Left renal cortex interstitium (tissue), 4 donors: ENCODE results near the gene PAF1. TPM values are rescaled to one million over a fixed set of nuclear protein-coding genes. Genes with fewer than 3 reads are reported as not detected.
"Not testable (repeated sequence)": the region's sequence is repeated elsewhere in the genome, so short reads cannot be mapped to it uniquely, and the experiment has no call there.

ENCODE experiments used
- DNase-seq, 4 donors: peaks; one replicate each; pipeline ENCODE4 v3.0.0-alpha.2; 2013; ENCODE audit warnings: low read depth in 4 of 4, low spot score in 2 of 4, missing footprints in 1 of 4
- polyA plus RNA-seq, 4 donors: library from polyadenylated mRNA; unstranded; fragments of 120-200 nt; gene quantifications; one replicate each; pipeline ENCODE4 v1.2.1, GENCODE V29; 2013; ENCODE audit not compliant: insufficient read length in 4 of 4

Gene PAF1
- polyA plus RNA-seq, 4 donors: 65.6 to 74.3 (median 68.5) TPM

DNA sequence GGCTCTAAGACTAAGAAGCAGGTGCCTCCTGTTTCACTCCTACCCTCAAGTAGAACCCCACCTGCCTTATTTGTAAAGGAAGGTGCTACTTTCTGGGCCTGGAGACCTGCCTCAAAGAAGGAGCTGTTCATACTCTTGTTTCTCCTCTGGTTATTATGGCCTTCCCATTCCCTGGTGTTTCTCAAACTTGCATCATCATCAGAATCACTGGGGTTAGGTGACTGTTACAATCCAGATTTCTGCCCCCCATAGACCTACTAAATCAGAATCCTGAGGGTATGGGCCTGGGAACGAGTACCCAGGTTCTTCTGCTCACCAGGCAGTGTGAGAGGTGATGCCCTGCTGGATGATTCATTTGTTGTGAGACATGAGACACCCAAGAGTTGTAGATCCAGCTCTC lies 30.3 kb downstream of the PAF1 start:
- DNase-seq: no peak

DNA sequence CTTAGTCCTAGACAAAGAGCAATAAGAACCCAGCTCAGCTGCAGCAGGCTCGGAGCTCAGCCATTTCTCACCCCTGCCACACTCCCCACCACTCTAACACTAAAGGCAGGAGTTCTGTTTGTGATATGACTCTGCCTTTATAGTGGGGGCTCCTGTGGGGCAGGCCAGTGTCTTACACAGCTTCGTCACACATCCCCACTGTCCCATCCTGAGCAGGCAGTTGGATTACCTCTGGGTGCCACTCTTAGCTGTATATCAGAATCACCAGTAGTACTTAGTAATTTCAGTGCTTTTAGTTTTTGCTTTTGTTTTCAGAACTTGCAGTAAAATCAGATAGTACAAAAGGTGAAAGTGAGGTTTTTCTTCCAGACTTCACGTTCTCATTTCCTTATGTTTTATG lies 31.9 kb downstream of the PAF1 start:
- DNase-seq: no peak

DNA sequence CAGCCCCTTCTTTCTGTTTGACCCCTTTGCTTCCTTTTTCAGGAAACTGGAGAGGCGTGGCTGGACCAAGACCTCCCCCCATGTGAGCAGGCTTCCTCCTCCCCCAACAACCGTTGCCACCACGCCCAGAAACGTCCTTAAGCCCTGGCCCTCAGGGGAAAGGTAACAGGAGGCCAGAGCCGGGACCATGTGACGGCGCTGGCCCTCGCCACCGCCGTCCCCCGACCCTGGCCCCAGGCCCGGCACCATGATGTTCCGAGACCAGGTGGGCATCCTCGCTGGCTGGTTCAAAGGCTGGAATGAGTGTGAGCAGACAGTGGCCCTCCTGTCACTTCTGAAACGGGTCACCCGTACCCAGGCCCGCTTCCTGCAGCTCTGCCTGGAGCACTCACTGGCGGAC lies 34.3 kb downstream of the PAF1 start:
- no peak for DNase-seq

DNA sequence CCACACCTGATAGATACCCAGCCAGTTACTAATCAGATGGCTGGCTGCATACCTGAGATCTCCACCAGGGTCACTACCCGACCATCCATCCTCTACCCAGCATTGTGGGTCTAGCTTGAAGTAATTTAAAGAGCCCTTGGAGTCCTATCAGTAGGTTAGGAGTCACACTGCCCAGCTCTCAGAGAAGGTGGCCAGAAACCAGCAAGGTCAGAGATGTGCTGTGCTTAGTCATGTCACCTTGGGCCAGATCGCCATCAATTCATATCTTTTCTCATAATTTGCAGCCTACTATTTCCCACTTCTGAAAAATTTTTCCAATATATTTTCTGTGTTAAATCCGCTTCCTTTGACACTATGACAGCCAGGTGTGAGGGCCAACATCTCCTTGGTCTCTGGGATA lies 34.8 kb downstream of the PAF1 start:
- no peak for DNase-seq

DNA sequence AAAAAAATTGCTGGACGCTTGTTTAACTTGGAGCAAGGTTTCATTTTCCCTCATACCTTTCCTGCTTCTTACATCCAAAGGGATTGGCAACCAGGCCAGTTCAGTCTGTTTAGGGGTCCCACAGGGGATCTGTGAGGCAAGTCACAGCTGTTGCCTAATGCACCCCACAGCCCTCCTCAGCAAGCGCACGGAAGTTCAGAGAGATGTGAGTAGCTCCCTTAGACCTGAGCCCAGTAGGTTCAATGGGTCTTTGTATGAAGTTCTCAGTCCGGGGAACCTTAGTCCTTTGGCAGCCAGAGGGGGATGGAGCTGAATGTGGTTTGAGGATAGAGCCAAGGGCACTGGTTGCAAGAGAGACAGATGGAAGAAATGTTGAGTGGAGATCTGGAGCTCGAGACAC lies 35.7 kb downstream of the PAF1 start:
- DNase-seq: no peak

DNA sequence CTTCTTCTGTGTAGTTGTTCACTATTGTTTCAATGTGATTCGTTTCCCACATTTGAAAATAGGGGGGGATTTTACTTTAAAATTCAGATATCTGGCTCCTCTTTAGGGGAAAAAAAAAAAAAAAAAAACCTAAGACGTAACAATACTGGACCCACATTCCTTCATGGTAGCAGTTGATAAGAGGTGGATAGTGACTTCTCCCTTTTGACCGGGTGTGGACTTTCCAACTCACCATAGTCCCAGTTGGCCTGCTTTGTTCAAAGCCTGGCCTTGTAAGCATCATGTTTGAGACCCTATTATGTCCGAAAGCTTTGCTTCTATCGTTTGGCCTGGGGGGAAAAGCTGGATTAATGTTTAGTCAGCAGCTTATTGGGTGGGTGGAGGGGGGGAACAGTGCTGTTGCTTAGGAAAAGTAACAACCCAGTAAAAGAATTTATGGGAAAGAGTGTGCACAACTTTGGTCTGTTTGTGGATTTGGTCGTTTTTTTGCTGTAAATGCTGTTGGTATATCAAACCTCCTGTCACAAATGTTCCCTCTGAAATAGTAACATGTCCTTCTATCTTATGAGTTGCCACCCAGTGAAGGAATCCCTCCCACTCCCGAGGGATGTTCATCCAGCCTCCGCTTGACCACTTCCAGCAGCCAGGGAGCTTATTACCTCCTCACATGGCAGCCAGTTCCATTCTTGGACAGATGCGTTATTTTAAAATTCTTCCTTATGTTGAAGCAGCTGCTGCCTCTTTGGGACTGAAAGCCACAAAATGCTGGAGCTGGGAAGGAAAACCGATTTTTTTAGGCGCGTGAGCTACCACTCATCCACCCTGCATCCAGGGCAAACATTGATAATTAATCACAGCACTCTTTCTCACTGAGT lies 38.3 kb downstream of the PAF1 start:
- no peak for DNase-seq

DNA sequence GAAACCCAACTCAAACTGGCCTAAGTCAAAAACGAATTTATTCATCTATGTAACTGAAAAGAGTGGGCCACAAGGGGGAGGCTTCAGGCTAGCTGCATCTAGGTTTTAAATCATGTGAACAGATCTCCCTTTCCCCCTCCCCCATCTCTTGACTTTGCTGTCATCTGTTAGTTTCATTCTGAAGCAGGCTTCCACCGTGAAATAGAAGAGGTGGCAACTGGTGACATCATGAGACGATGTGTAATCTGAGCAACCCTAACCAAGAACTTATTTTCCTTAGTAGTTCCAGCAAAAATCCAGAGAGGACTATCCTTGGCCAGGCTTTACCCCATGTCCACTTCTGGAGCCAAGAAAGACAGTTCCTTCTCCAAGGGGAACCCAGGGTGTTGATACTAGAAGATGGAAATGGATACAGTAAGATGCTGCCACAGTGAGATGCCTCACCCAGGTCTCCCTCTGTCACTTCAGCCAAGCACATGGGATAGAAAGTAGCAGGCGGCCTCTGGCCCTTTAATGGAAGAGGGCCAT lies 39.3 kb downstream of the PAF1 start:
- DNase-seq: no peak

DNA sequence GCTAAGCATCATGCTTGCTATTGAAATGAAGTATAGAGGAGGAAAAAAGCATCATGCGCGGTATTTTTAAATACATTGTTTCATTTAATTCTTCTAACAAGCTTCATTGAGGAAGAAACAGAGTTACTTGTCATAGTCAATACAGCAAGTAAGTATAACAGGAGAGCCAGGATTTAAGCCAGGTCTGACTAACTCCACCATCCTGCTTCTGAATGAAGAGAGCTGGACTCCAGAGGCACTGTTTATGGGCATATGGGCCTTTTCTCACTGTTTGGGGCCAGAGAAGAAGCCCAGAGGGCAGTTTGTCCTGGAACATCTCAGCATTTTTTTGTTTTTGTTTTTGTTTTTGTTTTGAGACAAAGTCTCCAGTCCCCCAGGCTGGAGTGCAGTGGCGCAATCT lies 40.8 kb downstream of the PAF1 start:
- DNase-seq: no peak

DNA sequence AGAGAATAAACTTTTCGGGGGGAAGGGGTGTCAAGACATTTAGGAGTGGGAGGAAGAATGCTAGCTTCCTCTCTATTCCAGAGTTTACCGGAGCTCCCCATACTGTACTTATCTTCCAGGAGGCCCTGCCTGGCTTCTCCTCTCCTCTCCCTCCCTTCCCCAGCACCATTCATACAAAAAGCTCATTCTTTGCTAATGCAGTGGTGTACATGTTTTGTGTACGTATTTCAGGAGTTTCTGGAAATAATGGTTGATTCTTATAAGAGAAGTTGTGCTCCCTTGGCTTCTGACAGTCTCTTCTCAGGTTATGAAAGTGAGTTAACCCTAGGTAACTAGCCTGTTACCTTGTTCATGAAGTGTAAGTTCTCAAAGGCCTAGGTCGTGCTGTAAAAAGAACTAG lies 41.6 kb downstream of the PAF1 start:
- DNase-seq: no peak

DNA sequence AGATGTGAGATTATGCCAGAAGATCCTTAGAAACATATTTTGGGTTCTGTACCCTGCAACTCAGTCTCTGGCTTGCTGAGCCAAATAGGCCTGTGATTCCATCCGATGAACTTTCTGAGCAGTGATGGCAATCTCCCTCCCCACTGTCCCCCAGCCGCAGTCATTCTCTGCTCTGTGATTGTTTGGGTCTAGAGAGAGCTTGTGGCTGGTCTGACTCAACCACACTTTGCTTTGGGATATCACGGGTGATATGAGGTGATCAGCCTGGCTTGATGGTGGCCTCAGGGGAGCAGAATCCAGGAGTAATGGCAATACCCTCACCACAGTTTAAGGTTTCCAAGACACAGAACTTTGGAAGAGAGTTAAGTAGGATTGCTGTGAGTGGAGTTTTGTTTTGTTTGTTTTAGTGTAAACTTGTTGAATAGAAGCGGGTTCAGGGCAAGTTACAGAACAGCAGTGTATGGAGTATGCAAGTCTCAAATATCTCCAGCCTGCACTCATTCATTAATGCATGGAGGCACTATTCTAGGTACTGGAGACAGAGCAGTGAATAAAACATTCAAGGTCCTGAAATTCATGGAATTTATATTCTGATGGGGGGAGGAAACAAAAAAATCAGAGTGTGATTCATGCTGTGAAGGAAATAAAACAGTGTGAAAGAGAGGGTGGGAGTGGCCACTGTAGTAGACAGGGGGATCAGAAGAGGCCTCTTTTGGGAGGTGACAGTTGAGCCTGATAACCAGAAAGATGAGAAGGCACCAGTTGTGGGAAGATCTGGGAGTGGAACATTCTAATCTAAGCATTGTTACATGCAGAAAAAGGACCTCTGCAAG lies 43.4 kb downstream of the PAF1 start:
- no peak for DNase-seq

DNA sequence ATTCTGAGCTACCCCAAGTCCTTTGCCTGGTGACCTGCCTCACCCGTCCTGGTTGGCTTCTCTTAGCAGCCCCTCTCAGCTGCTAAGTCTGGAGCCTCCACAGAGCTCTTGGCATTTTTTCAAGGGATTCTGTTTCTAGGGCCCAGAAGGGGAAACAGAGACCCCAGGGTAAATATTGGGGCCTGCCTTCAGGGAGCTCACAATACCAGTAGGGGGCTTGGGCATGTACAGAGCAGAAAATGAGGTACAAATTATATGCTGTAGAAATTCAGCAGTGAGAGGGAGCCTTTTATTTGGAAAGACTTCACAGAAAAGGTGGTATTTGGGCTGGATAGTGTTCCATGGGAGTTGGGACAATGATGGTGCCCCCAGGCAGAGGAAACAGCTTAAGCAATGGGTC lies 45.0 kb downstream of the PAF1 start:
- no peak for DNase-seq

DNA sequence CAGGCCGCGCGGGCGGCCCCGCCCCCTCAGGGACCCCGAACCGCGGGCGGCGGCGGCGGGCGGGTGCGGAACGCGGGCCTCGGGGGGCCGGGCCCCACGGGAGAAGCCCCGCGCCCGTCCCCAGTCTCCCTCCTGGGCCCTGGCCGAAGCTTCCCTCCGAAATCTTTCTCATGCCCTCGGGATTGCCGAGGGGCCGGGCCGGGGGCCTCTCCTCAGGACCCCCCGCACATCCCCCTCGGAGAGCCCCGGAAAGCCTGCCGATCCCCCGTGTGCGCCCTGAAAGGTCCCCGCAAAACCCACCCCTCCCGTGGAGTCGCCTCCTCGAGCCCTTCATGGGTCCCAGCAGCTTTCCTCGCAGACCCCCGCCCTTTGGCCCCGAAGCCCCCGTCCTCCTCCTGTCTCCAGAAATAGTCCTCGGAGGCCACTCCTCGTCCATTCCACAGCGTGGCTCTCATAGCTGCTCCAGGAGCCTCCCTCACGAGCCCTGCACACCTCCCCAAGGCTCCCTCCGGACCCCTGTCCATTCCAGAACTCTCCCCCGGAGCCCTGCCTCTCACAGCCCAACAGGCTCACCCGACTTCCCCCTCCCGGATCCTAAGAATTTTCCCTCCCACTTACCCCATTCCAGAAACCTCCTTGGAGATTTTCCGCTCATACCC lies 48.1 kb downstream of the PAF1 start:
- no peak for DNase-seq

DNA sequence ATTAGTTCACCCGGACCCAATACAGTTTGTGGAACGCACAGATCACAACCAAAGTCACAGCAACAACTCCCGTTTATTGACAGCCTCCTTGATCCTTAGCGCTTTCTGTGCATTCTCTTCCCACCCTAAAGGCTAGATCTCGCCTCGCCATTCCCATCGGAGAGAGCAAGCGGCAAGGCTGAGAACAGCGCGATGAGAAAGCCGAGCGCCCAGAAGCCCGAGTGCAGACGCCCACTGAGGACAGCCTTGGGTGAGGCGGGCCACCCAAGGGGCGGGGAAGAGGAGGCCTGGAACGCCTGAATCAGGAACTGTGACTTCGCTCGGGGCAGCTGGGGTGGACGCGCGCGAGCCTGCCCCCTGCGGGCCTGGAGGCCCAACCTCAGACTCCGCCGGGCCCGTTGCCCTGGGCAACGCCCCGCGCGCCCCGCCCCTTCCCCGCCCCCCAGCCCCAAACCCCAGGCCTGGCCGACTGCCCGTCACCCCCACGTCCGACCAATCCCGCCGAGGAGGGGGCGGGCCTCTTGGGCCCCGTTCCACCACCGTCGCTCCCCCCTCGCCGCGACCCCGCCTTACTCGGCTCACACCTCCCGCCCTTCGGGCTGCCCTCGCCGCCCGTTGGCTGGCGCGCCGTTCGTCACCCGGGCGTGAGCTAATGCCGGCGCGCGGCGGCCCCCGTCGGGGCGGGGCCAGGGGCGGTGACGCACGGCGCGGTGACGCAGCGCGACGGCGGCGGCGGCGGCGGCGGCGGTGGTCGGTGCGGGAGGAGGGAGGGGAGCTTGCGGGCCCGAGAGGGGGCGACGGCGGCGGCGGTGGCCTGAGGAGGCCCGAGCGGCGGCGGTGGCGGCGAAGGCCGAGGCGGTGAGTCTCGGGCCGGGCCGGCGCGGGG lies 48.9 kb downstream of the PAF1 start, which contains the start of gene SAMD4B:
Gene SAMD4B, plus strand, starts transcription at position 703 of the 886 bp plus-strand sequence. CDS start 14,473 bp downstream, outside the sequence.
- DNase-seq: peak; percentile 89 to 95 (median 95)

DNA sequence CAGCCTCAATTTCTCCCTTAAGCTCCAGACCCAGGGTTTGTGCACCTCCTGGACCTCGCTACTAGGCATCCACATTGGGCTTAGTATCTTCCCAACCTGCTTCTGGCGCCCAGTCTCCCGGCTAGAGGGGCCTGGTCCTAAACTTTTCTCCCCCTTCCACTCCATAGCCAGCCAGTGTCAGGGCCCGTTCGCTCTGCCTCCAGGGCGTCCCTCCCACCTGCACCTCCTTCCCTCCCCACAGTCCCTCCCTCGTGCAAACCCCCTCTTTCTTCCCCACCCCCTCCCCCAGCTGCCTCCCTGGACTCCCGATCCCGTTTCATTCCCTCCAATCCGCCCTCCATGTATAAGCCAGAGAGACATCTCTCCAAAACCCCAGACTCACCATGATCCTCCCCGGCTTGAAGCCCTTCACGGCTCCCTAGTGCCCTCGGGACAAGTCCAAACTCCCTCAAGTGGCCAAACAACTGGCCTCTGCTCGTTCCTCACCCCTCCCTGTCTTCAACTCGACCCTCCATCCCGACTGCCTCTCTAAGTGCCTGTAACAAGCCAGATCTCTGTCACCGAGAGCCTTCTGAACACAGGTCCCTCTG lies 49.7 kb downstream of the PAF1 start:
- peak in 1 of 4 donors; percentile 32 for DNase-seq

DNA sequence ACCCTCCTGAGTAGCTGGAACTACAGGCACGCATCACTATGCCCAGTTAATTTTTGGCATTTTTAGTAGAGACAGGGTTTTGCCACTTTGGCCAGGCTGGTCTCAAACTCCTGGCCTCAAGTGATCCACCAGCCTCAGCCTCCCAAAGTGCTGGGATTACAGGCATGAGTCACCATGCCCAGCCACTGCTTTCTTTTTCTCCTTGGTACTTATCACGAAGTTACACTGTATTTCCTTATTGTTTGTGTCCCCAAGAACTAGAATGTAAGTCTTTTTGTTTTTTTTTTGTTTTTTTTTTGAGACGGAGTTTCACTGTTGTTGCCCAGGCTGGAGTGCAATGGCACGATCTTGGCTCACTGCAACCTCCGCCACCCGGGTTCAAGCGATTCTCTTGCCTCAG lies 50.8 kb downstream of the PAF1 start:
- not testable (repeated sequence) for DNase-seq

DNA sequence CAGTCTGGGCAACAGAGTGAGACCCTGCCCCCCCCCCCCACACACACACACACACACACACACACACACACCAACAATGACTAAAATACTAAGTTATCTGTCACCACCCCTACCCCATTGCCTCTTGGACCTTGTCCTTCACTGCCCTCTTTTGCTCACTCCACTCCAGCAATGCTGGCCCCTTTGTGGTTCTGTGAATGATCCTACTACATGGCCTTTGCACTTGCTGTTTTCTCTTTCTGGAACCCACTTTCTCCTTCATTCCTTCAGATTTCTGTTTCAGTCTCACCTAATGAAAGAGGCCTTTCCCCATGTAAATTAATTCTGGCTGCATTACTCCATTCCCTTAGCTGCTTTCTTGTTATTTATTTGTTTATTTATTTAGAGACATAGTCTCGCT lies 51.2 kb downstream of the PAF1 start:
- DNase-seq: no peak

DNA sequence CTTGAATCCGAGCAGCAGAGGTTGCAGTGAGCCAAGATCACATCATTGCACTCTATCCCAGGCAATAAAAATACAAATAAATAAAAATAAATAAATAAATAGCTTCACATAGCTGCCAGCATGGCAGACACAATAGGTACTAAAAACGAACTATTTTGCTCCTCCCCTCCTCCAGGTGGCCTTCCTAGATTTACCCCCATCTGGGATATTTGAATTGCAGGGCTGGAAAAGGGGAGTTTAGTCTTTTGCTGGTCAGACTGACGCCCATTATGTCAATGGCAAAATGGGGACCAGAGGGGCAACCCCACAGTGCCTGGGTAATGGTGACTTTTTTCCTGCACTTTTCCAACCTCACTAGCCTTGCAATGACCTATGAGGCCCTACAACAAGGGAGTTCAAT lies 54.4 kb downstream of the PAF1 start:
- no peak for DNase-seq
